Activated naive CD4-positive, alpha-beta T cell treated with anti-CD3 and anti-CD28 coated beads, Interleukin-2, amount 50 U/mL, for 72 hours (primary cell): ENCODE data around the gene C1orf167. TPM values are rescaled to one million over a fixed set of nuclear protein-coding genes. Genes with fewer than 3 reads are reported as not detected.

Experiments
- ATAC-seq, 2 donors: fragments of 150-1000 bp; cut with Tn5 transposase; 2 replicates each; pipeline ENCODE4 v1.10.0; 2021; ENCODE audit warnings: mild to moderate bottlenecking in 2 of 2, moderate library complexity in 2 of 2
- DNase-seq, 2 donors: peaks; one replicate each; pipeline ENCODE4 v3.0.0; 2021 to 2022; ENCODE audit warnings: low spot score in 2 of 2
- H3K27ac Mint-ChIP-seq, 2 donors: one replicate each; pipeline ENCODE4 v1.8.0; 2022; ENCODE audit warnings: mild to moderate bottlenecking in 2 of 2, mixed read lengths in 2 of 2
- H3K36me3 Mint-ChIP-seq, 2 donors: one replicate each; pipeline ENCODE4 v1.8.0; 2022; ENCODE audit warnings: mixed read lengths in 2 of 2
- H3K9me3 Mint-ChIP-seq, 2 donors: one replicate each; pipeline ENCODE4 v1.8.0; 2022; ENCODE audit warnings: mixed read lengths in 2 of 2
- total RNA-seq, 2 donors: library from RNA; stranded (reverse); gene quantifications; one replicate each; pipeline ENCODE4 v1.2.3, GENCODE V29; 2022

C1orf167 gene
- total RNA-seq, 2 donors from 2014 or later: not detected

- no peak overlapping the region for H3K27ac Mint-ChIP-seq
- ATAC-seq: no peak
- no peaks in the 10 kb centered on the region for H3K9me3 Mint-ChIP-seq
- no peak for DNase-seq
- H3K36me3 Mint-ChIP-seq: peaks cover 0 to 6% of the 10 kb centered on the region in 2 donors
Measured at GRCh38 chr1:11828511-11828910, 66.5 kb downstream of the C1orf167 start.

GRCh38 chr1:11831945-11832725, 70.1 kb downstream of the C1orf167 start:
- DNase-seq (no peak), ATAC-seq (no peak)
- no peak overlapping the region for H3K27ac Mint-ChIP-seq
- H3K36me3 Mint-ChIP-seq: peaks cover 0 to 11% of the 10 kb centered on the region in 2 donors
- no peaks in the 10 kb centered on the region for H3K9me3 Mint-ChIP-seq

GRCh38 chr1:11833497-11833896, 71.5 kb downstream of the C1orf167 start:
- DNase-seq (no peak), ATAC-seq (no peak)
- Mint-ChIP-seq H3K36me3 (peaks cover 2 to 9% of the 10 kb centered on the region in 2 donors), H3K27ac (no peak overlapping the region), H3K9me3 (no peaks in the 10 kb centered on the region)

DNA sequence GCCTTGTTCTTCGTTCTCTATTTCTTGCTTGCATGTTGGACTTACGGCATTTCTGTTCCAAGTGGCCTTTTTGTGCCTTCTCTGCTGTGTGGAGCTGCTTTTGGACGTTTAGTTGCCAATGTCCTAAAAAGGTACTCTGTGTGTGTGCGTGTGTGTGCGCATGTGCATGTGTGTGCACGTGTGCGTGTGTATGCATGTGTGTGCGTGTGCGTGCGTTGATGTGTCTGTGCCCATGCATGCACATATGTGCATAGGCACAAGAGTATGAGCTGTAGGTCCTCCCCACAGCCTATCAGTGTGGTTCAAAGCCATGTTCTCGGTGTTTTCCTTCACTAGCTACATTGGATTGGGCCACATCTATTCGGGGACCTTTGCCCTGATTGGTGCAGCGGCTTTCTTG, 71.9 kb downstream of the C1orf167 start:
- Mint-ChIP-seq H3K36me3 (peaks cover 5 to 9% of the 10 kb centered on the region in 2 donors), H3K27ac (no peak overlapping the region), H3K9me3 (no peaks in the 10 kb centered on the region)
- no peak for DNase-seq
- no peak for ATAC-seq

DNA sequence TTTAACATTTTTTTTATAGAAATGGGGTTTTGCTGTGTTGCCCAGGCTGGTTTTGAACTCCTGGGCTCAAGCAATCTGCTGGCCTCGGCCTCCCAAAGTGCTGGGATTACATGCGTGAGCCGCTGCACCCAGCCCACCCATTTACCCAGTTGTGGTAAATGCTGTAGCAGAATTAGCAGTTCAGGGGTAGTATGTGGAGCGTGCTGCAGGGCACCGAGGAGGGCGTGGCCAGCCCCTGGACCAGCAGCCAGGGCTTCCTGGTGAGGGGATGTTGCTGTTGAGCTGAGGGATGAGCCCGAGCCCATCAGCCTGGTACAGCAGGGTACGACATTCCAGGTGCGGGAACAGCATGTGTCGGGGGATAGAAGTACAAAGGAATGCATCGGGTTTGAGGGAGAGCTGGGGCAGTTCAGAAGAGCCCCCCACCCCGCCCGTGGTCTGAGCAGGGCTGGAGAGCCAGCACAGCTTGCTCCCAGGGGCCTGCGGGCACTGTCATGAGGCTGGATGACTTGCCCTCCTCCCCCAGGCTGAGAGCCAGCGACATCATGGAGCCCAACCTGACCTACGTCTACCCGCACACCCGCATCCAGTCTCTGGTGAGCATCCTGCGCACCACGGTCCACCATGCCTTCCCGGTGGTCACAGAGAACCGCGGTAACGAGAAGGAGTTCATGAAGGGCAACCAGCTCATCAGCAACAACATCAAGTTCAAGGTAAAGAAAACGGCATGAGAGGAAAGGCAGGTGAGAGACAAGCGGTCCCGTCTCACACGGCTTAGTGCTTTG, 73.6 kb downstream of the C1orf167 start:
- Mint-ChIP-seq H3K36me3 (peaks cover 5 to 9% of the 10 kb centered on the region in 2 donors), H3K27ac (no peak overlapping the region), H3K9me3 (no peaks in the 10 kb centered on the region)
- DNase-seq (no peak), ATAC-seq (no peak)

GRCh38 chr1:11836955-11837766, 75.2 kb downstream of the C1orf167 start:
- Mint-ChIP-seq H3K36me3 (peaks cover 5 to 9% of the 10 kb centered on the region in 2 donors), H3K9me3 (no peaks in the 10 kb centered on the region), H3K27ac (no peak overlapping the region)
- ATAC-seq (no peak), DNase-seq (no peak)

- peak in 1 of 2 donors; percentile 5 for ATAC-seq
- H3K9me3 Mint-ChIP-seq: no peaks in the 10 kb centered on the region
- H3K36me3 Mint-ChIP-seq: peaks cover 5 to 9% of the 10 kb centered on the region in 2 donors
- no peak overlapping the region for H3K27ac Mint-ChIP-seq
- DNase-seq: no peak
Measured at GRCh38 chr1:11837767-11838348, 75.9 kb downstream of the C1orf167 start.

DNA sequence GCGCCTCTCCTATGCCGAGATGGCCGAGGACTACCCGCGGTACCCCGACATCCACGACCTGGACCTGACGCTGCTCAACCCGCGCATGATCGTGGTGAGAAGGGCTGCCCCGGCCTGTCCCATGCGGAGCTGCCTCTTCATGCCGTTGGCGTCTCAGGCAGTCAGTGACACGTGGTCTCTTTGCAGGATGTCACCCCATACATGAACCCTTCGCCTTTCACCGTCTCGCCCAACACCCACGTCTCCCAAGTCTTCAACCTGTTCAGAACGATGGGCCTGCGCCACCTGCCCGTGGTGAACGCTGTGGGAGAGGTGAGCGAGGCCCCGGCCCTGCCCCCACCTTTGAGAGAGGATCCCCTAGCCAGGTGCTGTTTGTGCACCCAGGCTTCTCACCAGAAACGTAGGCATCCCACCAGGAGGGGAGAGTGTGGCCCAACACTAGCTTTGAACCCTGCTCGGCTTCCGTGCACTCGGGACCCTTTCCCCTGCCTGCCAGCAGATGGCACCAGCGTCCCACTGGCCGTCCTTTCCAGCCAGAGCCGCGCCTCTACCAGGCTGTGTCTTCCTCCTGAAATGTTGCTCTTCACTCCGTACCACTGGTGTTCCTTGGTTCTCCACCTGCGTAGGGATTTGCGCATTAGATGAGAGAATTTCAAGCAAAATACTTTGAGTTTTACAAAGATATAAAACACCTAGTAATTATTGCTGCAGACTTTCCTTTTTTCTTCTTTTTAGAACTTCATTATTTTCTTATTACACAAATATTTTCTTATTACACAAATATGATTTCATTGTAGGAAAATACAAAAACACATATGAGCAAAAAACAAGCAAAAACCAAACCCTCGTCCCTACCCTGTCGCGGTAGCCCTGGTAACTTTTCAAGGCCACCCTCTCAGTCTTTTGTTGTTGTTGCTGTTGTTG, 76.6 kb downstream of the C1orf167 start:
- Mint-ChIP-seq H3K9me3 (no peaks in the 10 kb centered on the region), H3K36me3 (peaks cover 5 to 9% of the 10 kb centered on the region in 2 donors), H3K27ac (no peak overlapping the region)
- DNase-seq: peak; percentile 65 to 77
- ATAC-seq: peak; percentile 89 to 91

Other genes starting within 250 kb of the C1orf167 start
- gene FBXO2, start 107.8 kb upstream of the C1orf167 start, total RNA-seq: 1 to 10 TPM; 1.9 to 2.0 TPM
- 10 to 100 TPM; 22.7 to 27.3 TPM for gene FBXO44, start 107.3 kb upstream of the C1orf167 start, total RNA-seq
- gene FBXO6, start 98.0 kb upstream of the C1orf167 start, total RNA-seq: 10 to 100 TPM in 1 of 2 donors, 1 to 10 TPM in 1; 3.2 to 11.2 TPM
- 100 to 1,000 TPM in 1 of 2 donors, 10 to 100 TPM in 1; 76.7 to 115 TPM for gene MAD2L2, start 81.0 kb upstream of the C1orf167 start, total RNA-seq
- gene DRAXIN, start 70.5 kb upstream of the C1orf167 start, total RNA-seq: under 1 TPM; 0.04 to 0.46 TPM
- gene AGTRAP, start 26.1 kb upstream of the C1orf167 start, total RNA-seq: 10 to 100 TPM in 1 of 2 donors, 1 to 10 TPM in 1; 9.7 to 24.1 TPM
- 10 to 100 TPM; 14.8 to 18.2 TPM for gene MTHFR, start 43.8 kb downstream of the C1orf167 start, total RNA-seq
- gene CLCN6, start 44.0 kb downstream of the C1orf167 start, total RNA-seq: 10 to 100 TPM; 14.8 to 16.6 TPM
- not detected for gene NPPA, start 85.6 kb downstream of the C1orf167 start, total RNA-seq
- not detected for gene NPPB, start 96.8 kb downstream of the C1orf167 start, total RNA-seq
- gene KIAA2013, start 164.2 kb downstream of the C1orf167 start, total RNA-seq: 10 to 100 TPM; 16.3 to 24.9 TPM
- gene PLOD1, start 172.5 kb downstream of the C1orf167 start, total RNA-seq: 10 to 100 TPM; 17.9 to 32.8 TPM
- 10 to 100 TPM; 54.9 to 62.3 TPM for gene MFN2, start 218.3 kb downstream of the C1orf167 start, total RNA-seq